Spinal cord (tissue), 10 donors: ENCODE results near the gene RUVBL1. TPM values are rescaled to one million over a fixed set of nuclear protein-coding genes. Genes with fewer than 3 reads are reported as not detected.

Experiments used
- DNase-seq, 6 donors: peaks; one replicate each; pipeline versions ENCODE4 v3.0.0 to v3.0.0-alpha.2; 2013 to 2015; ENCODE audit warnings: low spot score in 6 of 6, low read depth in 4 of 6
- H3K27ac ChIP-seq: one replicate; pipeline ENCODE4 v1.5.1; 2013; ENCODE audit warnings: low read depth, low read length, control low read depth
- H3K27me3 ChIP-seq: one replicate; pipeline ENCODE4 v1.6.1; 2013; ENCODE audit warnings: low read length; ENCODE audit not compliant: control insufficient read depth, insufficient read depth
- H3K36me3 ChIP-seq: one replicate; pipeline ENCODE4 v1.6.1; 2013; ENCODE audit warnings: low read length; ENCODE audit not compliant: control insufficient read depth, insufficient read depth
- H3K4me1 ChIP-seq: one replicate; pipeline ENCODE4 v1.6.1; 2013; ENCODE audit warnings: low read length; ENCODE audit not compliant: control insufficient read depth, insufficient read depth
- H3K4me3 ChIP-seq: one replicate; pipeline ENCODE4 v1.5.1; 2013; ENCODE audit warnings: low read depth, low read length, control low read depth
- H3K9me3 ChIP-seq: one replicate; pipeline ENCODE4 v1.6.1; 2013; ENCODE audit warnings: low read length; ENCODE audit not compliant: control insufficient read depth, insufficient read depth
- WGBS: methylation state at CpG from one replicate; pipeline ENCODE4 v1.1.5; 2013; ENCODE audit warnings: missing lambda C conversion rate; ENCODE audit not compliant: insufficient coverage; 5-methylcytosine and 5-hydroxymethylcytosine counted together
- polyA plus RNA-seq, 2 donors: library from polyadenylated mRNA; unstranded; fragments of 120-200 nt; gene quantifications; one replicate each; pipeline ENCODE4 v1.2.1, GENCODE V29; 2013; ENCODE audit not compliant: insufficient read length in 2 of 2
- small RNA-seq: library from RNA; depleted of rRNA; stranded (forward); fragments of <200 nt; gene quantifications from one replicate; pipeline ENCODE3, GENCODE V24; 2014; ENCODE audit warnings: low replicate concordance
- total RNA-seq, 2 donors: library from RNA; depleted of rRNA in 1 of 2; stranded (reverse); fragments of 120-200 nt in 1 of 2; fragments of >200 nt in 1 of 2; gene quantifications; one replicate each; pipeline versions ENCODE4 v1.2.3 to v1.2.4, GENCODE V29; 2013 to 2014
- donor health status: healthy.

RUVBL1 gene
- total and polyA plus RNA-seq, 4 donors = 37.0 to 58.6 (median 47.8) TPM

- WGBS = 100% methylated on average over 1 of the region's 3 CpGs
- Histone ChIP-seq H3K27me3 (no peaks in the 10 kb centered on the region), H3K4me1 (peaks cover 11% of the 10 kb centered on the region), H3K4me3 (no peak overlapping the region), H3K9me3 (no peaks in the 10 kb centered on the region), H3K36me3 (no peaks in the 10 kb centered on the region), H3K27ac (no peak overlapping the region)
- DNase-seq = no peak
These were observed 73.0 kb downstream of the RUVBL1 start for GRCh38 chr3:128050597-128050996.

DNA sequence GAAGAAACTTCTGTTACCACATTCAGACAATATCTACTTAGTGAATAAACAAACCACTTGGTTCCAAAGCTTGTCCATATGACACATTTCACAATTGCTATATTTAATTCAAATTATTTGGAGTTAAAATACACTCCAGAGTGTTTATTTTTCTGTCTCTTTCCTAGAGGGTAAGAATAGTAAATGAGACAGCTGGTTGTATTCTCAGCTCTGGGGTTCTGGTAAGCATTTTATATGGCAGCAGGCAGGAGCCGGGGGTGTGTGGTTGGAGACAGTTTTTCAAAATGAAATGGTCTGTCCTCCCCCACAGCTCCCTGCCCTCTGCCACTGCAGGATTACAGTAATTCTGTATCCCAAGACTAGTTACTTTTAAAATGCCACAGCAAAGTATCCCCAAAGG lies 82.3 kb downstream of the RUVBL1 start:
- peak in 1 of 6 donors; percentile 62 for DNase-seq
- WGBS = no CpG with 5 or more reads among the region's 1 CpG
- H3K27me3 ChIP-seq = no peaks in the 10 kb centered on the region

GRCh38 chr3:128040660-128041059 lies 83.0 kb downstream of the RUVBL1 start:
- Histone ChIP-seq H3K36me3 (no peaks in the 10 kb centered on the region), H3K4me3 (no peak overlapping the region), H3K27ac (no peak overlapping the region), H3K27me3 (no peaks in the 10 kb centered on the region), H3K9me3 (no peaks in the 10 kb centered on the region), H3K4me1 (no peaks in the 10 kb centered on the region)
- WGBS = no CpG with 5 or more reads among the region's 1 CpG
- DNase-seq = no peak

More for the DNA sequence above, 82.3 kb downstream of the RUVBL1 start:
- no peak overlapping the region for H3K27ac ChIP-seq
- H3K4me3 ChIP-seq = no peak overlapping the region
- no peaks in the 10 kb centered on the region for H3K4me1 ChIP-seq
- H3K36me3 ChIP-seq = no peaks in the 10 kb centered on the region
- H3K9me3 ChIP-seq = no peaks in the 10 kb centered on the region

DNA sequence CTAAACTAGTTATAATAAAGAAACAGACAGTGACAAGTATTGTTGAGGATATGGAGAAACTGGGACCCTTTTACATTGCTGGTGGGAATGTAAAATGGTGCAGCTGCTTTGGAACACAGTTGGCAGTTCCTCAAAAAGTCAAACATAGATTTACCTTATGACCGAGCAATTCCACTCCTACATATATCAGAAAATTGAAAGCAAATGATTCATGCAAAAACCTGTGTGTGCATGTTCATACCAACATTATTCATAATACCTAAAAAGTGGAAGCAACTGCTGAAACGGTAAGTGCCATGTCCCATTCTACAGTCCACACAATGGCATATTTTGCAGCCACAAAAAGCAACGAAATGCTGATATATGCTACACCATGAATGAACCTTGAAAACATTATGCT lies 83.6 kb downstream of the RUVBL1 start:
- WGBS = no CpG with 5 or more reads among the region's 3 CpGs
- H3K9me3 ChIP-seq = no peaks in the 10 kb centered on the region
- no peak overlapping the region for H3K4me3 ChIP-seq
- H3K4me1 ChIP-seq = no peaks in the 10 kb centered on the region
- no peak for DNase-seq
- no peaks in the 10 kb centered on the region for H3K27me3 ChIP-seq
- no peak overlapping the region for H3K27ac ChIP-seq
- H3K36me3 ChIP-seq = no peaks in the 10 kb centered on the region

GRCh38 chr3:128036119-128036518 lies 87.5 kb downstream of the RUVBL1 start:
- Histone ChIP-seq H3K4me1 (no peaks in the 10 kb centered on the region), H3K4me3 (no peak overlapping the region), H3K27ac (no peak overlapping the region), H3K27me3 (no peaks in the 10 kb centered on the region), H3K9me3 (no peaks in the 10 kb centered on the region), H3K36me3 (no peaks in the 10 kb centered on the region)
- no peak for DNase-seq
- WGBS = no CpG with 5 or more reads among the region's 1 CpG

GRCh38 chr3:128033102-128033501 lies 90.5 kb downstream of the RUVBL1 start:
- Histone ChIP-seq H3K36me3 (no peaks in the 10 kb centered on the region), H3K4me1 (no peaks in the 10 kb centered on the region), H3K9me3 (no peaks in the 10 kb centered on the region), H3K27ac (no peak overlapping the region), H3K27me3 (no peaks in the 10 kb centered on the region), H3K4me3 (no peak overlapping the region)
- DNase-seq = no peak

Small RNA genes within 50 kb of the gene (small RNA-seq; reads per million reads assigned to genes)
- gene RNU2-37P = 0.22 reads per million, percentile 11 among the genes with 10 or more reads in this experiment
- not detected for gene RNU6-823P

Other genes starting within 250 kb of the RUVBL1 start
- gene KBTBD12, start 208.6 kb downstream of the RUVBL1 start, total RNA-seq = 1 to 10 TPM in 1 of 2 donors, under 1 TPM in 1; 0.94 to 1.8 TPM
- gene KBTBD12, start 208.6 kb downstream of the RUVBL1 start, polyA plus RNA-seq = 1 to 10 TPM; 1.1 to 1.3 TPM
- 100 to 1,000 TPM; 119 to 177 TPM for gene SEC61A1, start 71.4 kb downstream of the RUVBL1 start, total RNA-seq
- gene SEC61A1, start 71.4 kb downstream of the RUVBL1 start, polyA plus RNA-seq = 100 to 1,000 TPM; 148 to 152 TPM
- gene EEFSEC, start 29.7 kb upstream of the RUVBL1 start, total RNA-seq = 1 to 10 TPM; 6.4 to 7.8 TPM
- gene EEFSEC, start 29.7 kb upstream of the RUVBL1 start, polyA plus RNA-seq = 10 to 100 TPM; 28.8 to 29.1 TPM